Neural cell (in vitro differentiated cells): ENCODE results near the gene PIP5K1A. TPM values are rescaled to one million over a fixed set of nuclear protein-coding genes. Genes with fewer than 3 reads are reported as not detected.

Experiments used
- H2AFZ ChIP-seq: fragments of 200-600, 300-800 bp; sonication (generic), shearing (Covaris generic); 2 replicates; pipeline ENCODE4 v1.6.0; 2014; ENCODE audit warnings: low read depth, mild to moderate bottlenecking, antibody characterized with exemption, low read length, moderate library complexity
- H3F3A ChIP-seq: fragments of 200-600 bp; shearing (Covaris generic); 2 replicates; pipeline ENCODE4 v1.6.1; 2016; ENCODE audit warnings: mild to moderate bottlenecking, moderate library complexity, mixed read lengths, antibody characterized with exemption, low read length; ENCODE audit not compliant: insufficient read depth, poor library complexity, severe bottlenecking
- H3K27ac ChIP-seq: fragments of 200-600, 300-800 bp; sonication (generic), shearing (Covaris generic); 2 replicates; pipeline ENCODE4 v1.5.1; 2014; ENCODE audit warnings: mild to moderate bottlenecking, low read length, moderate library complexity
- H3K27me3 ChIP-seq: fragments of 300-800, 200-600 bp; sonication (generic), shearing (Covaris generic); 2 replicates; pipeline ENCODE4 v1.6.0; 2014; ENCODE audit warnings: mild to moderate bottlenecking, low read depth, low read length, moderate library complexity; ENCODE audit not compliant: insufficient read depth
- H3K36me3 ChIP-seq: fragments of 300-800, 200-600 bp; sonication (generic), shearing (Covaris generic); 2 replicates; pipeline ENCODE4 v1.5.1; 2014; ENCODE audit warnings: mild to moderate bottlenecking, antibody characterized with exemption, low read length, moderate library complexity; ENCODE audit not compliant: insufficient read depth
- H3K4me2 ChIP-seq: fragments of 300-800, 200-600 bp; sonication (generic), shearing (Covaris generic); 2 replicates; pipeline ENCODE4 v1.6.0; 2014; ENCODE audit warnings: mild to moderate bottlenecking, low read length
- H3K4me3 ChIP-seq: fragments of 300-800, 200-600 bp; sonication (generic), shearing (Covaris generic); 2 replicates; pipeline ENCODE4 v1.5.1; 2014; ENCODE audit warnings: mild to moderate bottlenecking, low read length, moderate library complexity
- H3K79me2 ChIP-seq: fragments of 200-600 bp; shearing (Covaris generic); replicated peaks from 2 replicates; pipeline ENCODE4 v1.6.0; 2014; ENCODE audit warnings: mild to moderate bottlenecking, low read length, moderate library complexity; ENCODE audit not compliant: insufficient read depth
- H3K9ac ChIP-seq: fragments of 300-800, 200-600 bp; sonication (generic), shearing (Covaris generic); 2 replicates; pipeline ENCODE4 v1.6.1; 2016; ENCODE audit warnings: mild to moderate bottlenecking, low read length, mixed read lengths
- H3K9me2 ChIP-seq: fragments of 200-600 bp; shearing (Covaris generic); 2 replicates; pipeline ENCODE4 v1.6.1; 2016; ENCODE audit warnings: mild to moderate bottlenecking, low read length, mixed read lengths; ENCODE audit not compliant: insufficient read depth
- H3K9me3 ChIP-seq: fragments of 200-600, 300-800 bp; sonication (generic), shearing (Covaris generic); 2 replicates; pipeline ENCODE4 v1.6.1; 2016; ENCODE audit warnings: mild to moderate bottlenecking, mixed run types, low read length, moderate library complexity, mixed read lengths
- H4K20me1 ChIP-seq: fragments of 200-600 bp; shearing (Covaris generic); 2 replicates; pipeline ENCODE4 v1.6.1; 2016; ENCODE audit warnings: mild to moderate bottlenecking, mixed run types; ENCODE audit not compliant: insufficient read depth
- CTCF ChIP-seq: fragments of 450-650 bp; IDR thresholded peaks from 2 replicates; pipeline ENCODE4 v1.5.1; 2014; ENCODE audit warnings: antibody characterized with exemption, mild to moderate bottlenecking, moderate library complexity; ENCODE audit not compliant: poor library complexity, severe bottlenecking
- EP300 ChIP-seq: fragments of 450-650 bp; conservative IDR thresholded peaks from 2 replicates; pipeline ENCODE4 v1.6.1; 2014; ENCODE audit warnings: antibody characterized with exemption, mild to moderate bottlenecking, moderate library complexity; ENCODE audit not compliant: poor library complexity, severe bottlenecking
- EZH2 ChIP-seq: fragments of 200-600, 300-800 bp; shearing (Covaris generic), sonication (generic); IDR thresholded peaks from 2 replicates; pipeline ENCODE4 v1.6.1; 2014; ENCODE audit warnings: antibody characterized with exemption, low read length, borderline replicate concordance, mild to moderate bottlenecking; ENCODE audit not compliant: insufficient read depth, poor library complexity, severe bottlenecking
- MXI1 ChIP-seq: fragments of 450-650 bp; conservative IDR thresholded peaks from 2 replicates; pipeline ENCODE4 v1.6.1; 2014; ENCODE audit warnings: antibody characterized with exemption, mild to moderate bottlenecking; ENCODE audit not compliant: poor library complexity, severe bottlenecking
- POLR2AphosphoS5 ChIP-seq: IDR thresholded peaks from 2 replicates; pipeline ENCODE4 v1.6.1; 2012
- RAD21 ChIP-seq: fragments of 450-650 bp; conservative IDR thresholded peaks from 2 replicates; pipeline ENCODE4 v1.6.1; 2014; ENCODE audit warnings: antibody characterized with exemption, mild to moderate bottlenecking, moderate library complexity
- REST ChIP-seq: IDR thresholded peaks from 2 replicates; pipeline ENCODE4 v1.6.1; 2012; ENCODE audit warnings: borderline replicate concordance
- SMC3 ChIP-seq: fragments of 450-650 bp; conservative IDR thresholded peaks from 2 replicates; pipeline ENCODE4 v1.6.1; 2014; ENCODE audit warnings: antibody characterized with exemption, mild to moderate bottlenecking, moderate library complexity; ENCODE audit not compliant: poor library complexity
- TAF1 ChIP-seq: IDR thresholded peaks from 2 replicates; pipeline ENCODE4 v1.6.1; 2012; ENCODE audit warnings: low read depth
- polyA plus RNA-seq: library from polyadenylated mRNA; depleted of rRNA; stranded (reverse); fragments of >200 nt; gene quantifications from 2 replicates; pipeline ENCODE4 v1.2.3, GENCODE V29; 2014

PIP5K1A gene
- polyA plus RNA-seq, 1 donor from 2014 or later, result 66.4 TPM

- no peaks in the 10 kb centered on the region for H3K9me2 ChIP-seq
- H3K4me2 ChIP-seq, result no peak overlapping the region
- no peaks in the 10 kb centered on the region for H3F3A ChIP-seq
- H4K20me1 ChIP-seq, result peaks cover 4% of the 10 kb centered on the region
- no peaks in the 10 kb centered on the region for H3K36me3 ChIP-seq
- H2AFZ ChIP-seq, result no peak overlapping the region
- no peak for TF ChIP-seq REST
- no peak for TF ChIP-seq EP300
- TF ChIP-seq EZH2, result no peak
- no peak for TF ChIP-seq RAD21
- no peak for TF ChIP-seq POLR2AphosphoS5
- no peak for TF ChIP-seq SMC3
- TF ChIP-seq CTCF, result no peak
- no peak overlapping the region for H3K4me3 ChIP-seq
- H3K9ac ChIP-seq, result no peak overlapping the region
- peaks cover 35% of the 10 kb centered on the region for H3K79me2 ChIP-seq
- H3K9me3 ChIP-seq, result no peaks in the 10 kb centered on the region
- H3K27me3 ChIP-seq, result no peaks in the 10 kb centered on the region
- no peak overlapping the region for H3K27ac ChIP-seq
These were observed 15.2 kb downstream of the PIP5K1A start for GRCh38 chr1:151213560-151213959.

- Histone ChIP-seq H3K27me3 (no peaks in the 10 kb centered on the region), H3K9ac (no peak overlapping the region), H3K27ac (no peak overlapping the region), H4K20me1 (no peaks in the 10 kb centered on the region), H3K36me3 (no peaks in the 10 kb centered on the region), H3K79me2 (peaks cover 35% of the 10 kb centered on the region), H3F3A (no peaks in the 10 kb centered on the region), H3K4me2 (no peak overlapping the region), H3K9me3 (no peaks in the 10 kb centered on the region), H2AFZ (no peak overlapping the region), H3K9me2 (no peaks in the 10 kb centered on the region), H3K4me3 (no peak overlapping the region)
- TF ChIP-seq TAF1, result no peak
- TF ChIP-seq CTCF, result no peak
- TF ChIP-seq EP300, result no peak
- TF ChIP-seq MXI1, result no peak
- TF ChIP-seq EZH2, result no peak
- no peak for TF ChIP-seq POLR2AphosphoS5
- no peak for TF ChIP-seq REST
- no peak for TF ChIP-seq RAD21
- no peak for TF ChIP-seq SMC3
These were observed 23.3 kb downstream of the PIP5K1A start for GRCh38 chr1:151221616-151222015.
